NCI-H2196 (cell line): ENCODE results near the gene POFUT2.

Experiments
- DNase-seq: peaks from one replicate; lab custom pipeline; 2025; ENCODE audit not compliant: unreplicated experiment; lab: John Stamatoyannopoulos, UW

The POFUT2 gene

GRCh38 chr21:45299026-45299863 lies 11.6 kb upstream of the POFUT2 start:
- no peak for DNase-seq

GRCh38 chr21:45297869-45298268 lies 10.2 kb upstream of the POFUT2 start:
- no peak for DNase-seq

- DNase-seq, result no peak
These were observed 9.6 kb upstream of the POFUT2 start for GRCh38 chr21:45297329-45297728.

GRCh38 chr21:45296638-45297037 lies 8.9 kb upstream of the POFUT2 start:
- DNase-seq, result no peak

- DNase-seq, result no peak
These were observed 8.1 kb upstream of the POFUT2 start for GRCh38 chr21:45295576-45296365.

- DNase-seq, result no peak
These were observed 7.0 kb upstream of the POFUT2 start for GRCh38 chr21:45294509-45295291.

- DNase-seq, result no peak
These were observed 6.2 kb upstream of the POFUT2 start for GRCh38 chr21:45293726-45294401.

- DNase-seq, result no peak
These were observed 5.6 kb upstream of the POFUT2 start for GRCh38 chr21:45293220-45293725.

GRCh38 chr21:45292399-45293219 lies 4.9 kb upstream of the POFUT2 start:
- peak; percentile 84 for DNase-seq

GRCh38 chr21:45291613-45292398 lies 4.1 kb upstream of the POFUT2 start:
- no peak for DNase-seq

- DNase-seq, result no peak
These were observed 3.4 kb upstream of the POFUT2 start for GRCh38 chr21:45290948-45291612.

GRCh38 chr21:45289655-45290515 lies 2.2 kb upstream of the POFUT2 start:
- DNase-seq, result no peak

- no peak for DNase-seq
These were observed 1.4 kb upstream of the POFUT2 start for GRCh38 chr21:45289134-45289533.

- DNase-seq, result no peak
These were observed 746 bp upstream of the POFUT2 start for GRCh38 chr21:45288441-45288841.

- DNase-seq, result no peak
These were observed 841 bp downstream of the POFUT2 start for GRCh38 chr21:45286671-45287437.

GRCh38 chr21:45285266-45285931 lies 2.3 kb downstream of the POFUT2 start:
- DNase-seq, result no peak

GRCh38 chr21:45284456-45284741 lies 3.3 kb downstream of the POFUT2 start:
- no peak for DNase-seq
